Stimulated activated CD4-positive, alpha-beta T cell treated with anti-CD3 and anti-CD28 coated beads, Interleukin-4, amount 100 ng/mL, for 1 hour (primary cell): ENCODE results near the gene TTLL11.

Experiments
- DNase-seq: peaks from one replicate; pipeline ENCODE4 v3.0.0-alpha.2; 2020

Gene TTLL11

DNA sequence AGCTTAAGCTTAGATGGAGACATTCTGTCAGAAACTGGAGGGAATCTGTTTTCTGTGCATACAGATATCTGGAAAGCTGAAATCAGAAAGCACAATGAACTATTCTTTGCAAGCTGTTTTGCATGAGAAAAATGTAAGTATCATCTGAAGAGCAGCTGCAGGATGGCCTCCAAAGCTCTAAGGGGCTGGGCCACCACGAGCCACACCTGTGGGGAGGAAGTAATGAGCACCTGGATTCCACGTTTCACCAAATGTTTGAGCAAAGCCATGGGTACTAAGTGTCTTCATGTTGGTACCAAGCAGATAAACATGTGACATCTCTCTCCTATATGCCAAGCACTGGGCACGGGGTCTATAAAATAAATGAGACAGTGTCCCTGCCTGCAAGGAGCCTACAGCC, 199.3 kb downstream of the TTLL11 start:
- DNase-seq: no peak

DNA sequence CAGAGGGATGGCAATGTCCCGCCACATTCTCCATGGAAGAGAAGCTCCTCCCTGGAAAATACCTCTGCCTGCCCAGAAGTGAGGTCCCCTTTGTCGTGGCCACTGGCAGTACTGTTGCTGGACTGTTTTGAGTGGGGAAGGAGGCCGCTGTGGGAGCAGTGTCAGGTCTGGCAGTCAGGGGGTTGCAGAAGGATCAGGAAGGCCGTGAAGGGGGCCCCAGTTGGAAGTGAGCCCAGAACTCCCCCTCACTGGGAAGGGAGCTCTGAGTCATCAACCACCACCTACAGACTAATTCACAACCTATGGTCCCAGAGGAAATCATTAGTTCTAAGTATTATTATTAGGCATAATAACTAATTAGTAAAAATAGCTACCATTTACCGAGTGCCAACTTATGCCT, 200.4 kb downstream of the TTLL11 start:
- DNase-seq: no peak

DNA sequence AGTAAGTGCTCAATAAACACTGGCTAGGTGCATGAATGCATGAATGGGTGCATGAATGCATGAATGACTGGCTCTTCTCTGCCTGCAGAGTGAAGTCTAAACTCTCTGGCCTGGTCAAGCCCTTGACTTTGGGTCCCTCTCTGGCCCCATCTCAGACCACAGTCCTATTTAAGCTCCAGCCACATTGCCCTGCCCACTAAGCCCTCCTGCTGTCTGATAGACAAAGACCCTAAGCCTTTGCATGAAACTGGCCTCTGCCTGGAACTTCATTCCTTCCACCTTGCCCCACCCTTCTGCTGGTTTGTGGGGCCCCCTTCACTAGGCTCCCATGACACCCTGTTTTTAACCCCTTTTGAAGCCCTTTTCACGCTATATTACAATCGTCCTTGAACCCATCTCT, 202.4 kb downstream of the TTLL11 start:
- no peak for DNase-seq

DNA sequence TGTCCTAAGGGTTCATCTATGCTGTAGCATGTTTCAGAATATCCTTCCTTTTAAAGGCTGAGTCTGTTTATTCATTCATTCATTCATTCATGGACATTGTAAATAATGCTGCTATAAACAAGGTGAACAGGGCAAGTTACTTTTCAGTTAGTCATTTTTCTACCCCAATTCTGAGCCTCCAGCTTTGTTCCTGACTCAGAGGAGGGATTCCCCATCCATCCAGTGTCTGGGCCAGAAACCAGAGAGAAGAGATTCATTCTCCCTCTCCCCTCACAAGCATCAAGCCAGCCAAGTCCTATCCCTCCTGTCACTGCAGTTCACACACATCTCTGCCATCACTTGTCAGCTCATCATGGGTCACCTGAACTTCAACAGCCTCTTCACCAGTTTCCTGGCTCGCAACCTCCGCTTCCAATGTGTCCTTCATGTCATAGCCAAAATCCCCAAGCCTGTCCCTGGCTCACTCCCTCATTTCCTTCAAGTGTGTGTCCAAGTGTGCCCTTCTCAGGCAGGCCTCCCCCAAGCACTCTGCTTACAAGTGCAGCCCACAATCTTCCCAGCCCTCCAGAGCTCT, 203.0 kb downstream of the TTLL11 start:
- no peak for DNase-seq

DNA sequence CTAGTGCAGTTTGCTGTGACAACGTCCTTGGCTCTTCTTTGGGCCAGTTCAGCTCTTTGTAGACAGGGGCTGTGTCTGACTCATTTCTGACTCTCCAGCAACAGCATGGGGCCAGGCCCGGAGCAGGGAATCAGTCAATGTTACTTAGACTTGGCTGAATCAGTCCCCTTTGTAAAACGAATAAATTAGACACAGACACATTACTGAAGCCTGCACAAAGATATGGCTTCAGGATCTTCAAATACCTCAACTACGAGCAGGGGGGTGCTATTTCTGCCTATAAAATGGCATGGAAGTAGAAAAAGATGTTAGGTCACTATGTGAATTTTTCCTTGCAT, 204.7 kb downstream of the TTLL11 start:
- DNase-seq: no peak

DNA sequence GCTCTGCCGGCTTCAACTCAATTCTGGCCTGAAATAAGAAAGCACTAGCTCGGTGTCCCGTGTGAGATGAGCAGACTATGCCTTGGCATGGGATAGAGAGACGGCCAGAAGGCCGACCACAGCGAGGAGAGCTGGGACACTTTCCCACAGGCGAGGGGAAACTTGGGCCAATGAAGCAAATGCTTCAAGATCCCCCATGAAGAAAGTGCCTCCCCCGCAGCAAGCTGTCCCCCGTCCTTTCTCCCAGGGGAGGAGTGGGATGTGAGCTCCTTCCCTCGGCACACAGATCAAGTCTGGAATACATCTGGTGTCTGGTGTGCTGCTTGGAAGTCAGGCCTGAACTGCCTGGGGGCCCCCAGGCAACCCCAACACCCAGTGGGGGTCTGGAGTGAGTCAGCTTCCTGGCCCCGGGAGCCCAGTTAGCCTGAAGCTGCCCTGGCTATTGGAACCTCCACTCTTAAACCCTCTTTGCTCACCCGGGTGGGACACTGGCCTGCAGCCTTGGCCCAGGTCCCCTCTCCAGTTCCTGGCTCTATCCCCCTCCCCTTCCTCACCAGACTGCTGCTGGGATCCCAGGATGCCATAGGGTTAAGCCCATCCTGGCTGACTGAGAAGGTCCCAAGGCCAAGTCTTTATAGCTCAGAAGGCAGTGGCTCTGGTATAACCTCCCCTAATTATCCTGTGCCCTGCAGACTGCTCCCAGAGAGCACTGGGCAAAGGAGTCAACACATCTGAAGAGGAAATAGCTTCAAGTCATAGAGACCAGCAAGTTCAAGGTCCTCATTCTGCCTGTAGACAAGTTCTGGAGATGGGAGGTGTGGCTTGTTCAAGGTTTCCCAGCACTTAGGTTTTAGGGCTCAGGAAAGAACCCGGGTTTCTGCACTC, 205.3 kb downstream of the TTLL11 start:
- no peak for DNase-seq

DNA sequence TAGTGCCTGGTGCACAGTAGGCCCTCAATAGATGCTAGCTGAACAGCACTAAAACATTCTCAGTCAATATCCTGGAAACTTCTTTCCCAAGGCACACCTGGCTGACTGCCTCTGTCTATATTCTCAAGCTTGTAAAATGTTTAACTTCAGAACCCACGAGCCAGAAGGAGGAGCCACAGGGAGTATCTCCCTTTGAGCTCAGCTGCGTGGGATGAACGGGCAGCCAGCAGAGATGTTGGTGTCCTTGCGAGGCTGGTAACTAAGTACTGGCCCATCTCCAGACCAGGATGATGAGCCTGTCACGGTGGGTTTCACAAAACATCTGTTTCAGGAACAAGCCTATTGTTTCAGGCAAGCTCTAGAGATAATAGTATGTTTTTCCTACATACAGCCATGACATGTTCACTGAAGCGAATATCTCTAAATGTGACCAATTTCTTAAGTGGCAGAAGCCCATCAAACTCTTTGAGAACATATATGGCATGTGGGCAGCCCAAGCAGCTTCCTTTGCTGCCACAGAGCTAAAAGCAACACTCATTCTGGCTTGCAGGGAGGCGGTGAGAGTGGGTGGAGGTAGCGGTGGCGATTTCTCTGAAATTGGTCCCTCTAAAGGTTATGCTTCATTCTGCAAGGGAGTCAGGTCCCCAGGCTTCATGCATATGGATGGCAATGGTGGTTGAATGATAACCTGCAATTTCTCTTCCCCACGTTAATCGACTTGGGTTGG, 206.2 kb downstream of the TTLL11 start:
- no peak for DNase-seq

DNA sequence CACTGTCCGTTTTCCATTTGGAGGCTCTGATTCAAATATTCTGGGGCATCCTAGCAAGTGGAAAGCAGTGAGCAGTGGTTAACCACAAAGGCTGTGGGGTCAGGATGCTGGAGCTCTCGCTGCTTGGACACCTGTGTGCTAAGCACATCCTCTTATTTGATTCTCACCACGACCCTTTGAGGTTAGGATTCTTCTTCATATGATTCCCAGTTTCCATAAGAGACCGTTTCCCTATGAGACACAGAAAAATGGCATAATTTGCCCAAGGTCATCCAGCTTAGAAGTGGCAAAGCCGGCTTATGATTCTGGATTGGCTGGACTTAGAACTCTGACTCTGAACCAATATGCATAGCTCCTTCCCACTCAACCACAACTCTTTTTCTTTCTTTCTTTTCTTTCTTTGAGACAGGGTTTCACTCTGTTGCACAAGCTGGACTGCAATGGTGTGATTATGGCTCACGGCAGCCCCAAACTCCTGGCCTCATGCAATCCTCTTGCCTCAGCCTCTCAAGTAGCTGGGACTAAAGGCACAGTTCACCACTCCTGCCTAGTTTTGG, 207.7 kb downstream of the TTLL11 start:
- DNase-seq: no peak

DNA sequence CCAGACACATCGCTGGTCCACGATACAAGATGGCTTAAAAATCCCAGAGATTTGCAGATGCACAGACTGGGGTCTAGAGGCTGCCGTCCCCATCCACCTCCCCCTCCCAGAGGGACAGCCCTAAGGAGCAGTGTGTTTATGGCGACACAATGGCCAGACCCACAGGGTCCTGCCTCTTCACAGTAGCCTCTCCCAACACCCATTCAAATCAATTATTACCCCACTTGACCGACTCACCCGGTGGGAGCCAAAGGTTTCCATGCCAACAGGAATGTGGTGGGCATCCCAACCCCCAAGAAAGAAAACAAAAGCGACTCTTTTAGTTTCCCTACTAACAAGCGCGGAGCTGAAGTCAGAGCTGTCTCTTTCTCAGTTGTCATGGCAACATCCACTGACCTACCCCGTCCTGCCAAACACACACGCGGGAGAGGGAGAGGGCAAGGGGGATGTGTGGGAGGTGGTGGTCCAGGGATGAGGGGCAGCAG, 209.0 kb downstream of the TTLL11 start:
- no peak for DNase-seq

DNA sequence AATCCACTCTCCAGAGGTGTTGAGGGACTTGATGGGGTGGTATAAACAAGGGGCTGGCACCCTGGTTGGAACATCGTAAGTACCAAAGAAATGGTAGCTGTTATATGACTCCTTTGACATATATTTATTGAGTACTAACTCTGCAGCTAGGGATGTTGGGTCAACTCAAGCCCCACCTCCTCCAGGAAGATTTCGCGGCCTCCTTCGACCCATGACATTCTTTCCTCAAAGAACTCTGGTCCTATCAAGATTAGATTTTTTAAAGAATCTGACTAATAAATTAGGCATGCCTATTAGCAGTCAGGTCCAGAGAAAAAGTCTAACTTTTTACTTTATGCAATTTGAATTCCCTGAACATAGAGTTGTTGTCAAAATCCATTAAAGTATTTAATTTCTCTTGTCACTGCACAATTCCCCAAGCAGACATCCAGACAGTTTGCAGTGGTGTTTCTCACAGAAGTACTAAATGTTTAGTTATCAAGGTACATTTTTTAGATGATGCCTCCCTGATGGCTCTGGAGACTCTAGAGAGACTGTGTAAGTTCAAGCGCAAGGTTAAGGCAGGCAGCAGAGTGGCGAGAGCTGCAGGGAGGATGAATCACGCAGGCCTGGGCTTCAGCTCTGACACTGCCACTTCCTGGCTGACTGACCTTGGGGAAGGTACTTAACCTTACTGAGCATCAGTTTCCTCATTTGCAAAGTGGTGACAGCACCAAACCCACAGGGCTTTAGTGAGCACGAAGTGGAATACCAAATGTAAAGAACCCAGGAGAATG, 209.6 kb downstream of the TTLL11 start:
- no peak for DNase-seq

DNA sequence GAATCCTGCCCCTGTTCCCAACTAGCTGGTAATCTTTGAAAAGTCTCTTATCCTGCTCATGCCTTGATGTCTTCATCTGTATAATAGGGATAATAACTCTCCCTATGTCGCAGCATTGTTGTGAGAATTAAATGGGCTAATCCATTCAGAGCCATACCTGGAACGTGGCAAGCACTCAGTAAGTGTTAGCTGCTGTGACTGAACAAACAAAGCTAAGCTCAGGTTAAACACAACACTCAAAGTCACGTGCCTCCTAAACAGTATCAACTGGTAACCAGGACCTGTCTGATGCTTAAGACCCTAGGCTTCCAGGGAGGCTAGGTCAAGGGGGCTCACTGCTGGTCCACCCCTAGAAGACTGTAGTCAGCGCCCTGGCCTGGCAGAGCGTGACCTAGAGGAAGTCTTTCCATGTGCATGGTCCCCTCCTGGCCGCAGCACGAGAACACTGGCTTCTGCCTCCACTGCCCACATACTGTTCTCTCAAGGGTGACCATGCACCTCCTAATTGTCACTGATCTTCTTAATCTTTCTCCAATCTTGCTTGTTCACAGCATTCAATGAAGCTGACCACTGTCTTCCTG, 211.1 kb downstream of the TTLL11 start:
- DNase-seq: no peak

DNA sequence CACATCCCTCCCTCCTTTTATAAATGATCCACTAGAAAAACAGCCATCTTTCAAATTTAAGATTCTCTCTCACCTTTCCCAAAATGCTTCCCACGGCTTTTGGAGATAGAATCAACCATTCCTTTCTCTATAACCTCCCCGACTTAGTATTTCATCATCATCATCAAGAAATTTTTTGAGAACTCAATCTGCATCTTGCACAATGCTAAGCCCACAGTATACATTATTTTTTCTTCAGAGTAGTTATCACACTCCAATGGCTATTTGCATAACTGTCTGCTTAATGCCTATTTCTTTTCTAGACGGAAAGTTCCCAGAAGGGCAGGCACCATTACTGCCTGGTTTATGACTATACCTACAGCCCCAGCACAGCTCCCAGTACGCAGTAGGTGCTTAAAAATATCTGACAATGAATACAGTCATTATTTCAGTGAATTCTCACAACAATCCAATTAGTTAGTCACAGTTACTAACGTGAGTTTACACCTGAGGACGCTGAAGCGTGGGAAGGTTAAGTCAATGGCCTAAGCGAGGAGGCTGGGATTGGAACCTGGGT, 212.7 kb downstream of the TTLL11 start:
- DNase-seq: no peak

DNA sequence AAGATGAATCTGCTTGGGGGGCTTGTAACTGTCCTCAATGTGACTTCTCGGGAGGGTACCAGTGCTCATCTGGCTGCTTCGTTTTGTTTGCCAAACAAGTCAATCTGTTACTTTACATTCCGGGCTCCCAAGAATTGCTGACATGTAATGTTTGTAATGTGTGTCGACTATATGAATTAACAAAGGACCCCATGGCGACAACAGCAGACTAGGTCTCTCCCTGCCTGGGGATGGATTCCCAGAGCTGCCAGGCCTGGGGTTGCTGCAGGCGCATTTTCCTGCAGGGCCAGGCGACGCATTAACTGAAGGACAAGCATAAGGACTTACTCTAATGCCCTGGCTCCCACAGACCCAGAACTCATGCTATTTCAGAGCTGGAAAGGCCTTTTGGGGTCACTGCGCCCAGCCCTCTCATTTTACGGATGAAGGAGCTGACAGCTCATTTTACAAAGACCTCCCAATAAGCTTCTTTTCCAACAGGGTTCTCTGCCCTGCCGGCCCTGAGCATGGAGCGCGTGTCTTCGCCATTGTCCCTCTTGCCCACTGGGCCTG, 214.8 kb downstream of the TTLL11 start:
- no peak for DNase-seq

DNA sequence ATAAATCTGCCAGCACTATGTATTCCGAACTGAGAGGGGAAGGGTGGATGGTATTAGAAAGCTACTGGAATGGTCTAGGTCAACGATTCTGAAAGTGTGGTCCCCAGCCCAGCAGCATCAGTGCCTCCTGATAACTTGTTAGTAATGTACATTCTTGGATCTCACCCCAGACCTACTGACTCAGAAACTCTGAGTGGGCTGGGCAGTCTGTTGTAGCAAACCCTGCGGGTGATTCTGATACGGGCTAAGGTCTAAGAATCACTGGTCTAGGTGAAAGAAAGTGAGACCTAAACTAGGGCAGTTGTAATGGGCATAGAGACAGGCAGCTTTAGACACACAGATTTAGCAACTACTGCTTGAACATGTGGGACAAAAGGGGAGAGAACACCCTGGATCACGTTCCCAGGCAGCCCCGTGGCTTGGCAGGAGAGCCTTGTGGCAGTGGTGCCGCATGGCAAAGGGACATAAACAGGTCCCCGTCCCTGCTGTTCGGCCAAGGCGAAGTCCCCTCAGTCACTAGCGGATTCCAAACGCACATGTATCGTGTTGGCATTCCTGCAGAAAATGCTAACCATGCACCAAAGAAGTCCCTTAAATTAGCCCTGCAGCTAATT, 216.3 kb downstream of the TTLL11 start:
- no peak for DNase-seq

DNA sequence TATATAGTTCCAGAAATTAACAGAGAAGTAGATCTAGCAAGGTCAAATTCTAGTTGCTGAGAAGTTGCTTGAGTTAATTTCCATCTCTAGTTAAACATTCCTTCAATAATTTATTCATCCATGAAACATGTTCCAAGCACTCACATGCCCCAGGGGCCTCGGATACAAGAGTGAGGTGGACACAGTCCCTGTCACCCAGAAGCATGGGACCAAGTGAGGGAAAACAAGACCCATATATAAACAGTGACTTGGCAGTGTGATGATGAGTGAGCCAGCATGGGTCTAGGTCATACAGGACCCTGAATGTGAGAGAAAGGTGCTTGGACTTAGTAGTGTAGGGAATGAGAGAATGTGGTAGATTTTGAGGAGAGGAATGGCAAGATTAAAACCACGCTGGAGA, 216.9 kb downstream of the TTLL11 start:
- no peak for DNase-seq

DNA sequence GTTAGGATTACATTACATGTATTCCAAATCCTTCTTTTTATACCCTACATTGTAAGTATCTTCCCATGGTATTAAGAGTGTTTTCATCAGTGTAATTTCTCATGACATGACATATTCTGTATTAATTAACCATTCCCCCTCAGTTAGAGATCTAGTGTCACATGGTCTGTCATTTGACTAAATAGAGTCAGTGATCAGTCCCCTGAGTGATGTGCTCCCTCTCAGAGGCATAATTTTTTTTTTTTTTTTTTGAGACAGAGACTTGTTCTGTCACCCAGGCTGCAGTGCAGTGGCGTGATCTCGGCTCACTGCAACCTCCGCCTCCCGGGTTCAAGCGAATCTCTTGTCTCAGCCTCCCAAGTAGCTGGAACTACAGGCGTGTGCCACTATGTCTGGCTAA, 218.6 kb downstream of the TTLL11 start:
- DNase-seq: no peak

DNA sequence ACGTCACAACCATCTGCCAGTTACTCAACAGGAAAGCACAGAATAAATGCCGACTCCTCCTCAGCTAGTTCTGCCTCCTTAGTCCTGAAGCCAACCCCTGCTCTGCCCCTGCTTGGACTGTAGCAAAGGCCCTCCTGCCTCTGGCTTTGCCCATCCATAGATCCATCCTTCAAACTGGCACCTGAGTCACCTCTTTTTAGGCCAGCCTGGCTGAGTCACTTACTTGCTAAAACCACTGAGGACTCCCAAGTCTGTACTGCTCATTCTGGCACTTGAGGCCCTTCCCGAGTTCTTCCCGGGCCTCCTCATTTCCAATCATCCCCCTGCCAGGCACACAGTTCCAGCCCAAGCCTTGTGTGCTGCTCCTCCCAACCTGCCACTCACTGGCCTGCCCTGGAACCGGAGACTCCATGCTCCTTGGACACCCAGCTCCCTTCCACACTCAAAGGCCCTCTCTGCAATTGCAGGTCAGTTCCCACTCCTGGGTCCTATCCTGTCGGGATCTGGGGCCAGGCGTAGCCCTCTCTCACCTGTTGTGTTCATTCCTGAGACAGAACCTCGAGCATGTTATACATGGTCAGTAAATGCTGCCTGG, 221.6 kb downstream of the TTLL11 start:
- no peak for DNase-seq

DNA sequence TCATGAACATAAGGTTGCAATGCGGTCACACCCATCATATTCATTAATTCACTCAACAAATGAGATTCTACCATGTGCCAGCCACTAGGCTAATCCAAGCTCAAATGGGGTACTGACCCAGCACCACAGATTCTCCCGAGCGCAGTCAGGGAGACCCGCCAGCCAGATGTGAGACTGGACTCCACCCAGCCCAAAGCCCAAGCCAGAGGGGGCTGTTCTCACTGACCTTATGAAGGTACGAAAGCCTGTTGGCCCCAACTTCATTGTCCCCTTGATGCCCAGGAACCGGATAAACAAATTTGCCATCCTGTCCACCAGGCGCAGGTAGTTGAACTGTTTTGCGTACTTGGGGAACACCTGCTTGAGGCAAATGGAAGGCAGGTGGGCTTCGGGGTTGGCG, 222.8 kb downstream of the TTLL11 start:
- DNase-seq: no peak

DNA sequence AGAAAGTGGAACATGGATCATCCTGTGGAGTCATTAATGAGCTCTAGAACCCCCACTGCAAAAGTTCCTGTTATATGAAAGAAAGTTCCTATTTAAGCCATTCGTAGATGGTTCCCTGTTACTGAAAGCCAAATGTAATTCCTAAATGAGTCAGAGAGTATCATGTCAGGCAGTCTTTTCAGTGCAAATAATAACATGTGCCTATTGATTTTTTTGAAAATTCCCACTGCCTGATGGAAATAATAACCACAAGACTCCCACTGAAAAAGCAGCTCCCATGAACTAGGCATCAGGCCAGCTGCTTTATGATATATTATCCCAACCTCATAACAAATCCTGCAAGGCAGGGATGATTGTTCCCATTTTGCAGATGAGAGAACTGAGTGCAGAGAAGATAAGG, 224.5 kb downstream of the TTLL11 start:
- DNase-seq: no peak

DNA sequence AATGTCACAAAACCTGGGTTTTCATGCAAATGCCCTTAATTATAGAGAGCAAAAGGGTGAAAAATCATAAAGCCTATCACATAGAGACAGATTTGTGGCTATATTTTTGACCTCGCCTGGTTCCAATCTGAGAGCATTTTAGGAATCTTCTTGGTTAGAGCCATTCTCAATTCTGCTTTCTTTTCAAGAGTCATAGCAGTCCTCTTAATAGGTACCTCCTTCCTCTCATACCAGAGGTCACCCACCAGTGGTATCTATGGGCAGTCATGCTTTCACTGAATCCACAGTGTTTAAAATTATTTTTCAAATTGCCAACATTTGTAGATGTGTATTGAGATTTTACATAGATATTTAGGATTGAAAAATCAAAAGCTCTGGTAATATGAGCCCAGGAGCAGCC, 226.2 kb downstream of the TTLL11 start:
- no peak for DNase-seq

DNA sequence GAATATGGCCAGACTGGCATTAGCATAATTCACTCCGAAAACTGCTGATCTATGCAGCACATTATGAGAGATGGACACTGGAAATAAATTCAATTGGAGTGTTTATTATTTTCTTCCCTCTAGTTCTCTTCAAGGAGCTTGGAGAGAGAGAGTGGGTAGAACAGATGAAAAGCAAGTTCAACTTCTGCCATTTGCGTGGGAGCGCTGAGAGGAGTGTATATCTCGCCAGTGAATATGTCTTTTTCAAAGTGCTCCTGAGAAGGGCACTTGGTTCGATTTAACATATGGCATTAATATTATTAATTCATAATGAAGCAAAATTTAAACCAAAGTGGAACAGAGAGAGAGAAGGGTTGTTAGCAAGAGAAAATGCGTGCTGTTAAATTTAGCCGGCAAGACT, 227.2 kb downstream of the TTLL11 start:
- DNase-seq: no peak
